BLaER1 (cell line): ENCODE data around the gene ARHGDIB.

Experiments used
- H3K27ac ChIP-seq: shearing (Covaris generic); formaldehyde crosslinking; 2 replicates; pipeline ENCODE4 v1.8.1; 2022
- H3K27me3 ChIP-seq: shearing (Covaris generic); formaldehyde crosslinking; 2 replicates; pipeline ENCODE4 v1.8.1; 2022
- H3K36me3 ChIP-seq: shearing (Covaris generic); formaldehyde crosslinking; 2 replicates; pipeline ENCODE4 v1.8.1; 2022
- H3K4me1 ChIP-seq: shearing (Covaris generic); formaldehyde crosslinking; 2 replicates; pipeline ENCODE4 v1.8.1; 2022
- H3K4me2 ChIP-seq: shearing (Covaris generic); formaldehyde crosslinking; 2 replicates; pipeline ENCODE4 v1.8.1; 2022
- H3K4me3 ChIP-seq: shearing (Covaris generic); formaldehyde crosslinking; 2 replicates; pipeline ENCODE4 v1.8.1; 2022
- H3K9ac ChIP-seq: shearing (Covaris generic); formaldehyde crosslinking; 2 replicates; pipeline ENCODE4 v1.8.1; 2022
- H3K9me3 ChIP-seq: shearing (Covaris generic); formaldehyde crosslinking; 2 replicates; pipeline ENCODE4 v1.8.1; 2022
- H4K20me1 ChIP-seq: shearing (Covaris generic); formaldehyde crosslinking; 2 replicates; pipeline ENCODE4 v1.8.1; 2022
- Cebpa-rat ChIP-seq: shearing (Covaris generic); IDR thresholded peaks from 2 replicates; pipeline ENCODE4 v1.8.1; 2022

ARHGDIB gene

GRCh38 chr12:14906114-14906513, 55.3 kb downstream of the ARHGDIB start:
- Histone ChIP-seq H4K20me1 (no peaks in the 10 kb centered on the region), H3K9me3 (no peaks in the 10 kb centered on the region; the same call in 1 of the 2 replicates), H3K4me1 (peaks cover 8% of the 10 kb centered on the region; the same call in 1 of the 2 replicates), H3K4me3 (no peak overlapping the region), H3K4me2 (no peak overlapping the region), H3K9ac (no peak overlapping the region), H3K27ac (no peak overlapping the region), H3K27me3 (no peaks in the 10 kb centered on the region), H3K36me3 (peaks cover 4% of the 10 kb centered on the region; the same call in 1 of the 2 replicates)
- no peak for TF ChIP-seq Cebpa-rat

GRCh38 chr12:14905269-14906004, 56.0 kb downstream of the ARHGDIB start:
- Histone ChIP-seq H3K36me3 (no peaks in the 10 kb centered on the region), H3K4me2 (no peak overlapping the region), H3K9ac (no peak overlapping the region), H3K27me3 (no peaks in the 10 kb centered on the region), H3K4me3 (no peak overlapping the region), H3K27ac (no peak overlapping the region), H3K4me1 (peaks cover 8% of the 10 kb centered on the region; the same call in 1 of the 2 replicates), H4K20me1 (no peaks in the 10 kb centered on the region), H3K9me3 (no peaks in the 10 kb centered on the region)
- no peak for TF ChIP-seq Cebpa-rat

GRCh38 chr12:14904854-14905253, 56.5 kb downstream of the ARHGDIB start:
- no peaks in the 10 kb centered on the region for H3K9me3 ChIP-seq
- H3K4me2 ChIP-seq = no peak overlapping the region
- H4K20me1 ChIP-seq = no peaks in the 10 kb centered on the region
- H3K4me3 ChIP-seq = no peak overlapping the region
- H3K36me3 ChIP-seq = no peaks in the 10 kb centered on the region
- H3K27ac ChIP-seq = no peak overlapping the region
- TF ChIP-seq Cebpa-rat = no peak
- H3K27me3 ChIP-seq = no peaks in the 10 kb centered on the region
- no peak overlapping the region for H3K9ac ChIP-seq
- H3K4me1 ChIP-seq = peaks cover 8% of the 10 kb centered on the region; the same call in 1 of the 2 replicates

GRCh38 chr12:14903386-14904098, 57.9 kb downstream of the ARHGDIB start:
- no peak for TF ChIP-seq Cebpa-rat
- H3K36me3 ChIP-seq = no peaks in the 10 kb centered on the region

GRCh38 chr12:14902465-14902864, 58.9 kb downstream of the ARHGDIB start:
- H3K9ac ChIP-seq = no peak overlapping the region
- no peaks in the 10 kb centered on the region for H4K20me1 ChIP-seq
- H3K4me3 ChIP-seq = no peak overlapping the region
- no peaks in the 10 kb centered on the region for H3K27me3 ChIP-seq
- TF ChIP-seq Cebpa-rat = no peak
- H3K36me3 ChIP-seq = no peaks in the 10 kb centered on the region
- H3K9me3 ChIP-seq = no peaks in the 10 kb centered on the region
- no peak overlapping the region for H3K4me2 ChIP-seq
- no peak overlapping the region for H3K27ac ChIP-seq
- peaks cover 8% of the 10 kb centered on the region; the same call in 1 of the 2 replicates for H3K4me1 ChIP-seq

More at GRCh38 chr12:14903386-14904098, 57.9 kb downstream of the ARHGDIB start:
- Histone ChIP-seq H3K4me3 (no peak overlapping the region), H3K27ac (no peak overlapping the region), H3K4me1 (peaks cover 8% of the 10 kb centered on the region; the same call in 1 of the 2 replicates), H3K9ac (no peak overlapping the region), H3K27me3 (no peaks in the 10 kb centered on the region), H4K20me1 (no peaks in the 10 kb centered on the region), H3K4me2 (no peak overlapping the region), H3K9me3 (no peaks in the 10 kb centered on the region)

DNA sequence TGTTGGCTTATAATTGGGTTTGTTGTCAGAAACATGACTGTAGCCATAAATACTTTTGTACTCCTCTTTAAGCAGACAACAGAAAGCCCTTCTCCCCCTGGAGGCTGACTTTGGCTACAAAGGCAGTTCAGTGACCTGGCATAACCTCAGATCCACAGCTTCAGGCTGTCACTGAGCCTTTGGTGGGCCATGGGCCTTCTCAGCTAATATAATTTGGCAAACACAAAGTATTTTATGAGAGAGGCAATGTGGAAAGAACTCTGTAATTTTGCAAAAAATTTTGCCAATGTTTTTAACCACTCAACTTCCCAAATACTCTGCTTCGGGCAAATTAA, 60.2 kb downstream of the ARHGDIB start:
- H3K4me1 ChIP-seq = peaks cover 8% of the 10 kb centered on the region; the same call in 1 of the 2 replicates
- no peak overlapping the region for H3K9ac ChIP-seq

DNA sequence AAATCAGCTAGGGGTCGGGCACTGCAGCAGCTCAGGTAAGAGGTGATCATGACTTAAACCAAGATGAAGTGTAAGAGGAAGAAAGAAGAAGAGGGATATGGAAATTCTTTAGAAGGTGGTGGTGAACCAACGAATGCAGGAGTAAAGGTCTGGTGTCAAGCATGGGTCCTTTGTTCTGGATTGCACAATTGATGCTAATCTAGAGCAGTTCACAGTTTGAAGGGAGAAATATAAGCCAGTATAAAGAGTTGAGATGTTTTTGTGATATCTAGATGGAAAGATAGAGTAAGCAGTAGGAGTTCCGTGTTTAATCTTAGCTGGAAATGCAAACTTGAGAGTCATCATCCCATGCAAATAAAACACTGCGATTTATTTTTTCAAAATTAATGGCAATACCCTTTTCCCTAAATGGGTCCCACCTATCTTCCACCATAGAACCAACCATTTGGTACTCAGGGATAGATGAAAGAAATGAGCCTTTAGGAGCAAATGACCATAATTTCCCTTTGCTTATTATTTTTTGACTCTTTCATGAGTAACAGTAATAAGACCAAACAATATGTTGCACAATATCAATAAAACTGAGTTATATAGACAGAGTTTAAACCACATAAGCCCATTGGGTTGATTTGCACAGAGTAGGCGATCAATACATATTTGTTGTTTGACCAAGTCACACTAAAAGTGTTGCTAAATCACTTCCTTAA, 60.7 kb downstream of the ARHGDIB start:
- Histone ChIP-seq H3K9ac (no peak overlapping the region), H3K4me2 (no peak overlapping the region), H3K36me3 (no peaks in the 10 kb centered on the region), H3K4me3 (no peak overlapping the region), H3K4me1 (peaks cover 8% of the 10 kb centered on the region; the same call in 1 of the 2 replicates), H3K27ac (no peak overlapping the region), H4K20me1 (no peaks in the 10 kb centered on the region), H3K27me3 (no peaks in the 10 kb centered on the region), H3K9me3 (no peaks in the 10 kb centered on the region)
- TF ChIP-seq Cebpa-rat = no peak

More for the DNA sequence above, 60.2 kb downstream of the ARHGDIB start:
- TF ChIP-seq Cebpa-rat = no peak
- H3K4me2 ChIP-seq = no peak overlapping the region
- H3K36me3 ChIP-seq = no peaks in the 10 kb centered on the region
- no peak overlapping the region for H3K4me3 ChIP-seq
- no peaks in the 10 kb centered on the region for H4K20me1 ChIP-seq
- H3K9me3 ChIP-seq = no peaks in the 10 kb centered on the region
- no peaks in the 10 kb centered on the region for H3K27me3 ChIP-seq
- no peak overlapping the region for H3K27ac ChIP-seq

DNA sequence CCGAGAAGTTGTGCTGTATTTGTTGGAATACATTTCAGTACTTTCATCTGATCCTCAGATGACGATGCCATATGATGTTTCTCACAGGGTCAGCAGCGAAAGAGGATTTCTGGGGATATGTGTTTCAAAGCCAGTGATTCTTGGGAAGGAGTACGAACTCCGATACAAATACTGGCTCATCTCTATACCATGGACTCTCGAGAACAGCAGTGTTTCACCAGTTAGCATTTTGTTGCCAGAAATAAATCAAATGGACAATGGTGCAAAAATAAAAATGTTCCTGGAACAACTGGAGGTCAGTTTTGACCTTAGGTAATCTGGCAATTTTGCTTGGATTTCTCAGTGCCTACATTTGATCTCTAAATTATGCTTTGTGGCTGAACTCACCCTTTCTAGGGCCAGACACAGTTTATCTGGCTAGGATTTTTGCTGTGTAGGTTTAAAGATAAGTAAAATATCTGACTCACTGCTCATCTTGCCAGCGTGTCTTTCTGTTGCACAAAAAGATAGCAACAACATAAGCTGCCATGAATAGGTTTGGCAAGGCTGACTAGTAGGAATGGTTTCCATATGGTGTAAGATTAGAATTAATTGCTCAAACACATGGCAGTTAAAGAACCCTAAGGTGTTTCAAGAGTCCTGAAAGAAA, 64.8 kb downstream of the ARHGDIB start:
- Histone ChIP-seq H3K27ac (no peak overlapping the region), H3K9ac (no peak overlapping the region), H3K27me3 (no peaks in the 10 kb centered on the region), H3K36me3 (no peaks in the 10 kb centered on the region), H4K20me1 (no peaks in the 10 kb centered on the region), H3K4me3 (no peak overlapping the region), H3K4me1 (no peaks in the 10 kb centered on the region), H3K9me3 (no peaks in the 10 kb centered on the region), H3K4me2 (no peak overlapping the region)
- TF ChIP-seq Cebpa-rat = no peak

GRCh38 chr12:14893506-14894250, 67.7 kb downstream of the ARHGDIB start:
- H3K4me1 ChIP-seq = no peaks in the 10 kb centered on the region
- H4K20me1 ChIP-seq = no peaks in the 10 kb centered on the region
- no peak overlapping the region for H3K4me3 ChIP-seq
- H3K27ac ChIP-seq = no peak overlapping the region
- TF ChIP-seq Cebpa-rat = no peak
- no peaks in the 10 kb centered on the region for H3K27me3 ChIP-seq
- no peaks in the 10 kb centered on the region for H3K36me3 ChIP-seq
- H3K9ac ChIP-seq = no peak overlapping the region
- no peak overlapping the region for H3K4me2 ChIP-seq
- no peaks in the 10 kb centered on the region for H3K9me3 ChIP-seq
